Panc1 (cell line): ENCODE results near the gene ABCC1. TPM values are rescaled to one million over a fixed set of nuclear protein-coding genes. Genes with fewer than 3 reads are reported as not detected.

ENCODE experiments used
- ATAC-seq: fragments of 200-7000 bp; cut with Tn5 transposase; 2 replicates; pipeline ENCODE4 v1.9.1; 2020; ENCODE audit warnings: mild to moderate bottlenecking, moderate library complexity
- BruUV-seq: library from RNA; stranded (reverse); fragments of 400-500 nt; replicated peaks from 2 replicates; lab custom pipeline; 2021; lab: Mats Ljungman, UMichigan
- CTCF ChIA-PET: fragments of 300-600 bp; sonication (Branson Sonifier 250); formaldehyde crosslinking; loops from one replicate; lab custom pipeline; 2022; ENCODE audit warnings: antibody characterized with exemption; lab: Charles Lee
- POLR2A ChIA-PET: fragments of 300-600 bp; sonication (Branson Sonifier 250); formaldehyde crosslinking; loops from one replicate; lab custom pipeline; 2022; ENCODE audit warnings: antibody characterized with exemption; lab: Charles Lee
- DNase-seq: peaks from one replicate; pipeline ENCODE4 v3.0.0-alpha.2; 2010; ENCODE audit warnings: low read depth, low spot score
- H3K27ac ChIP-seq: 2 replicates; pipeline ENCODE4 v1.5.1; 2011; ENCODE audit warnings: mild to moderate bottlenecking, low read length, inconsistent platforms
- H3K27me3 ChIP-seq: fragments of 200-500 bp; sonication (Bioruptor generic); 2 replicates; pipeline ENCODE4 v1.6.0; 2014; ENCODE audit warnings: low read length, inconsistent platforms; ENCODE audit not compliant: control insufficient read depth, insufficient read depth
- H3K36me3 ChIP-seq: fragments of 200-500 bp; sonication (Bioruptor generic); 2 replicates; pipeline ENCODE4 v1.5.1; 2014; ENCODE audit warnings: inconsistent platforms, mild to moderate bottlenecking, low read length, moderate library complexity; ENCODE audit not compliant: control insufficient read depth, insufficient read depth
- H3K4me1 ChIP-seq: 2 replicates; pipeline ENCODE4 v1.5.1; 2011; ENCODE audit warnings: inconsistent platforms, mild to moderate bottlenecking, low read length, moderate library complexity; ENCODE audit not compliant: control insufficient read depth, insufficient read depth
- H3K4me3 ChIP-seq, 2 experiments: 2 replicates each; pipeline ENCODE4 v1.5.1; 2011 to 2012; ENCODE audit warnings: low read depth in 2 of 2, low read length in 2 of 2, mild to moderate bottlenecking in 2 of 2, inconsistent platforms in 1 of 2, moderate library complexity in 1 of 2
- H3K9me3 ChIP-seq: fragments of 200-500 bp; sonication (Bioruptor generic); 2 replicates; pipeline ENCODE4 v1.5.1; 2014; ENCODE audit warnings: low read depth, mild to moderate bottlenecking, inconsistent platforms, low read length, moderate library complexity; ENCODE audit not compliant: control insufficient read depth, insufficient read depth
- POLR2AphosphoS5 ChIP-seq: IDR thresholded peaks from 2 replicates; pipeline ENCODE4 v1.6.1; 2012; ENCODE audit warnings: mild to moderate bottlenecking, low read depth, low read length, moderate library complexity
- SIN3A ChIP-seq: IDR thresholded peaks from 2 replicates; pipeline ENCODE4 v1.6.1; 2012; ENCODE audit warnings: low read depth, mild to moderate bottlenecking, low read length, moderate library complexity, borderline replicate concordance; ENCODE audit not compliant: insufficient read depth
- TCF7L2 ChIP-seq: IDR thresholded peaks from 2 replicates; pipeline ENCODE4 v1.6.1; 2011; ENCODE audit warnings: mild to moderate bottlenecking, low read depth, low read length, inconsistent platforms
- in situ Hi-C: cut with HindIII; loops from 2 replicates; pipeline ENCODE4 v1.10.0; 2016; ENCODE audit warnings: low sequenced_read_pairs, low pct_unique_long_range_greater_than_20kb
- intact Hi-C: fragments of 100-400 bp; cut with micrococcal nuclease; formaldehyde crosslinking; loops from one replicate; pipeline ENCODE4 v1.10.0; 2022; ENCODE audit not compliant: unreplicated experiment
- total RNA-seq: library from RNA; stranded (reverse); gene quantifications from one replicate; pipeline ENCODE4 v1.2.1, GENCODE V29; 2021; ENCODE audit not compliant: unreplicated experiment
- TF ChIP-seq, protein P1 (sequence below): fragments of 450-650 bp; IDR thresholded peaks from 2 replicates; pipeline ENCODE4 v1.5.1; 2017; ENCODE audit warnings: mild to moderate bottlenecking
- TF ChIP-seq, protein P2 (sequence below), 2 experiments: IDR thresholded peaks; 2 replicates each; pipeline ENCODE4 v1.6.1; 2011 to 2012; ENCODE audit warnings: low read depth in 2 of 2, control low read depth in 1 of 2, low read length in 1 of 2, mild to moderate bottlenecking in 1 of 2, moderate library complexity in 1 of 2; ENCODE audit not compliant: insufficient read depth in 1 of 2

Gene ABCC1
- total RNA-seq, 1 experiment from 2014 or later: 296 TPM

DNA sequence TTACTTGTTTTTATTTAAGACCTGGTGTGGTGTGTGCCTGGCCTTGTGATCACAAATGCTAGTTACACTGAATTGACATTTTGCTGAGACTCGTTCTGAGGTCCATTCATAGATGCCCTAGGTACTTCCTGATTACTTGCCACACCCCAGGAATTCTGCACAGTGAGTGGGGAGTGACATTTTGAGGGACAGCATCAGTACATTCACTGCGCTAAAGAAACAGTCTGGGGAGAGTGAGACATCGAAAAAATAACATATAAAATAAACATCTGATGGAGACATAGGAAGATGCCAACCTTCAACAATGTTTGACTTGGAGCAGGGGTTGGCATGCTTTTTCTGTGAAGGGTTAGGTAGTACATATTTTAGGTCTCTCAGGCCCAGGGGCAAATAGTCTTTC is 30.4 kb downstream of the ABCC1 start:
- in situ Hi-C loops (no loop called here), intact Hi-C loops (no loop called here)
- Histone ChIP-seq H3K36me3 (no peaks in the 10 kb centered on the region), H3K27me3 (no peaks in the 10 kb centered on the region), H3K27ac (peak overlapping the region; percentile 15), H3K9me3 (peaks cover 17% of the 10 kb centered on the region; the same call in 1 of the 2 replicates), H3K4me3 (no peak overlapping the region), H3K4me1 (peaks cover 33% of the 10 kb centered on the region)
- ChIA-PET CTCF (no interaction called here), POLR2A (no interaction called here)
- no peak for DNase-seq
- BruUV-seq: no TSS peak
- TF ChIP-seq POLR2AphosphoS5 (no peak), TCF7L2 (no peak), SIN3A (no peak)
- TF ChIP-seq, protein P1, sequence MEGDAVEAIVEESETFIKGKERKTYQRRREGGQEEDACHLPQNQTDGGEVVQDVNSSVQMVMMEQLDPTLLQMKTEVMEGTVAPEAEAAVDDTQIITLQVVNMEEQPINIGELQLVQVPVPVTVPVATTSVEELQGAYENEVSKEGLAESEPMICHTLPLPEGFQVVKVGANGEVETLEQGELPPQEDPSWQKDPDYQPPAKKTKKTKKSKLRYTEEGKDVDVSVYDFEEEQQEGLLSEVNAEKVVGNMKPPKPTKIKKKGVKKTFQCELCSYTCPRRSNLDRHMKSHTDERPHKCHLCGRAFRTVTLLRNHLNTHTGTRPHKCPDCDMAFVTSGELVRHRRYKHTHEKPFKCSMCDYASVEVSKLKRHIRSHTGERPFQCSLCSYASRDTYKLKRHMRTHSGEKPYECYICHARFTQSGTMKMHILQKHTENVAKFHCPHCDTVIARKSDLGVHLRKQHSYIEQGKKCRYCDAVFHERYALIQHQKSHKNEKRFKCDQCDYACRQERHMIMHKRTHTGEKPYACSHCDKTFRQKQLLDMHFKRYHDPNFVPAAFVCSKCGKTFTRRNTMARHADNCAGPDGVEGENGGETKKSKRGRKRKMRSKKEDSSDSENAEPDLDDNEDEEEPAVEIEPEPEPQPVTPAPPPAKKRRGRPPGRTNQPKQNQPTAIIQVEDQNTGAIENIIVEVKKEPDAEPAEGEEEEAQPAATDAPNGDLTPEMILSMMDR: no peak
- TF ChIP-seq, protein P2, sequence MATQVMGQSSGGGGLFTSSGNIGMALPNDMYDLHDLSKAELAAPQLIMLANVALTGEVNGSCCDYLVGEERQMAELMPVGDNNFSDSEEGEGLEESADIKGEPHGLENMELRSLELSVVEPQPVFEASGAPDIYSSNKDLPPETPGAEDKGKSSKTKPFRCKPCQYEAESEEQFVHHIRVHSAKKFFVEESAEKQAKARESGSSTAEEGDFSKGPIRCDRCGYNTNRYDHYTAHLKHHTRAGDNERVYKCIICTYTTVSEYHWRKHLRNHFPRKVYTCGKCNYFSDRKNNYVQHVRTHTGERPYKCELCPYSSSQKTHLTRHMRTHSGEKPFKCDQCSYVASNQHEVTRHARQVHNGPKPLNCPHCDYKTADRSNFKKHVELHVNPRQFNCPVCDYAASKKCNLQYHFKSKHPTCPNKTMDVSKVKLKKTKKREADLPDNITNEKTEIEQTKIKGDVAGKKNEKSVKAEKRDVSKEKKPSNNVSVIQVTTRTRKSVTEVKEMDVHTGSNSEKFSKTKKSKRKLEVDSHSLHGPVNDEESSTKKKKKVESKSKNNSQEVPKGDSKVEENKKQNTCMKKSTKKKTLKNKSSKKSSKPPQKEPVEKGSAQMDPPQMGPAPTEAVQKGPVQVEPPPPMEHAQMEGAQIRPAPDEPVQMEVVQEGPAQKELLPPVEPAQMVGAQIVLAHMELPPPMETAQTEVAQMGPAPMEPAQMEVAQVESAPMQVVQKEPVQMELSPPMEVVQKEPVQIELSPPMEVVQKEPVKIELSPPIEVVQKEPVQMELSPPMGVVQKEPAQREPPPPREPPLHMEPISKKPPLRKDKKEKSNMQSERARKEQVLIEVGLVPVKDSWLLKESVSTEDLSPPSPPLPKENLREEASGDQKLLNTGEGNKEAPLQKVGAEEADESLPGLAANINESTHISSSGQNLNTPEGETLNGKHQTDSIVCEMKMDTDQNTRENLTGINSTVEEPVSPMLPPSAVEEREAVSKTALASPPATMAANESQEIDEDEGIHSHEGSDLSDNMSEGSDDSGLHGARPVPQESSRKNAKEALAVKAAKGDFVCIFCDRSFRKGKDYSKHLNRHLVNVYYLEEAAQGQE (IDR thresholded peaks at IDR 0.05; ENCODE audit: insufficient read depth in 1 of 2, low read depth in 2 of 2, low read length in 1 of 2): no peak
- peak; percentile 73 for ATAC-seq

DNA sequence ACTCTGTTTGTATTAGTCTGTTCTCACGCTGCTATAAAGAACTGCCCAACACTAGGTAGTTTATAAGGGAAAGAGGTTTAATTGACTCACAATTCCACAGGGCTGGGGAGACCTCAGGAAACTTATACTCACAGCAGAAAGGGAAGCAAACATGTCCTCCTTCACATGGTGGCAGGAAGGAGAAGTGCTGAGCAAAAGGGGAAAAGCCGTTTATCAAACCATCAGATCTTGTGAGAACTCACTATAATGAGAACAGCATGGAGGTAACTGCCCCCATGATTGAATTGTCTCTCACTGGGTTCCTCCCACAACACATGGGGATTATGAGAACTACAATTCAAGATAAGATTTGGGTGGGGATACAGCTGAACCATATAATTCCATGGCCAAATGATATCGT is 30.9 kb downstream of the ABCC1 start:
- Histone ChIP-seq H3K4me3 (no peak overlapping the region), H3K27ac (peak overlapping the region; percentile 15; the same call in 1 of the 2 replicates), H3K9me3 (peaks cover 17% of the 10 kb centered on the region; the same call in 1 of the 2 replicates), H3K36me3 (no peaks in the 10 kb centered on the region), H3K4me1 (peaks cover 37% of the 10 kb centered on the region), H3K27me3 (no peaks in the 10 kb centered on the region)
- intact Hi-C loops: no loop called here
- DNase-seq (no peak), ATAC-seq (peak; percentile 7; the same call in 1 of the 2 replicates)
- CTCF ChIA-PET: no interaction called here
- POLR2A ChIA-PET: no interaction called here
- in situ Hi-C loops: no loop called here
- TF ChIP-seq POLR2AphosphoS5: no peak
- no TSS peak for BruUV-seq

DNA sequence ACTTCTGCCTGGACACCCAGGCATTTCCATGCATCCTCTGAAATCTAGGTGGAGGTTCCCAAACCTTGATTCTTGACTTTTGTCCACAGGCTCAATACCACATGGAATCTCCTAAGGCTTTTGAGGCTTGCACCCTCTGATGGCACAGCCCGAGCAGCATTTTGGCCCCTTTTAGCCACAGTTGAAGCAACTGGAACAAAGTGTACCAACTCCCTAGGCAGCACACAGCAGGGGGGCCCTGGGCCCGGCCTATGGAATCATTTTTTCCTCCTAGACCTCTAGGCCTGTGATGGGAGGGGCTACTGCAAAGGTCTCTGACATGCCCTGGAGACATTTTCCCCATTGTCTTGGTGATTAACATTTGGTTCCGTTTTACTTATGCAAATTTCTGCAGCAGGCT is 32.0 kb downstream of the ABCC1 start:
- no peak for DNase-seq
- ChIA-PET CTCF (no interaction called here), POLR2A (no interaction called here)
- H3K9me3 ChIP-seq: peaks cover 17% of the 10 kb centered on the region; the same call in 1 of the 2 replicates
- no peak for ATAC-seq
- no peak overlapping the region for H3K27ac ChIP-seq
- intact Hi-C loops: no loop called here
- no peak overlapping the region for H3K4me3 ChIP-seq
- BruUV-seq: no TSS peak
- in situ Hi-C loops: no loop called here
- H3K27me3 ChIP-seq: no peaks in the 10 kb centered on the region
- TF ChIP-seq, protein P1: no peak
- TF ChIP-seq POLR2AphosphoS5 (no peak), TCF7L2 (no peak), SIN3A (no peak)
- TF ChIP-seq, protein P2 (IDR thresholded peaks at IDR 0.05; ENCODE audit: insufficient read depth in 1 of 2, low read depth in 2 of 2, low read length in 1 of 2): no peak
- peaks cover 35% of the 10 kb centered on the region for H3K4me1 ChIP-seq
- H3K36me3 ChIP-seq: no peaks in the 10 kb centered on the region
